AG04449 (cell line): ENCODE results near the gene CSTB.

ENCODE experiments used
- CTCF ChIA-PET: fragments of 350-600 bp; formaldehyde crosslinking; extraction: SDS; loops from one replicate; lab custom pipeline; 2021; ENCODE audit warnings: antibody characterized with exemption; lab: Yijun Ruan, JAX
- POLR2A ChIA-PET: fragments of 400-600, 350-600 bp; formaldehyde crosslinking; extraction: SDS; loops from one replicate; lab custom pipeline; 2020; ENCODE audit warnings: antibody characterized with exemption, inconsistent platforms; lab: Yijun Ruan, JAX
- DNase-seq: peaks from one replicate; pipeline ENCODE4 v3.0.0-alpha.2; 2010; ENCODE audit warnings: low read depth, low spot score
- H3K4me3 ChIP-seq: 2 replicates; pipeline ENCODE4 v1.5.1; 2011; ENCODE audit warnings: low read depth, mild to moderate bottlenecking, control low read depth, low read length
- CTCF ChIP-seq: IDR thresholded peaks from one replicate; pipeline ENCODE4 v1.5.1; 2011; ENCODE audit warnings: mild to moderate bottlenecking, moderate library complexity, low read length, control low read depth, inconsistent platforms; ENCODE audit not compliant: insufficient read depth; ENCODE audit errors: missing control alignments

CSTB gene

GRCh38 chr21:43745772-43746517 lies 30.2 kb downstream of the CSTB start:
- no peak for TF ChIP-seq CTCF
- CTCF ChIA-PET: interaction anchor here (1.0 kb wide), 1 partner anchor 11 kb away, joined by 3 read pairs; no protein-coding TSS in a partner anchor
- no peak overlapping the region for H3K4me3 ChIP-seq
- DNase-seq: no peak
- POLR2A ChIA-PET: no interaction called here

- ChIA-PET CTCF (interaction anchor here (1.0 kb wide), 1 partner anchor 15 kb away, joined by 4 read pairs; no protein-coding TSS in a partner anchor), POLR2A (no interaction called here)
These were observed 31.4 kb downstream of the CSTB start for GRCh38 chr21:43744725-43745124.

GRCh38 chr21:43743947-43744346 lies 32.2 kb downstream of the CSTB start:
- no peak overlapping the region for H3K4me3 ChIP-seq
- ChIA-PET POLR2A (no interaction called here), CTCF (no interaction called here)
- DNase-seq: no peak
- TF ChIP-seq CTCF: no peak

More at GRCh38 chr21:43744725-43745124, 31.4 kb downstream of the CSTB start:
- TF ChIP-seq CTCF: no peak
- no peak for DNase-seq
- no peak overlapping the region for H3K4me3 ChIP-seq

GRCh38 chr21:43741423-43742096 lies 34.5 kb downstream of the CSTB start:
- H3K4me3 ChIP-seq: no peak overlapping the region
- ChIA-PET POLR2A (interaction anchor here (0.6 to 0.7 kb wide), 2 partner anchors 143 to 301 kb away, joined by 3 read pairs; no protein-coding TSS in a partner anchor), CTCF (no interaction called here)
- TF ChIP-seq CTCF: no peak
- no peak for DNase-seq

GRCh38 chr21:43740497-43741156 lies 35.5 kb downstream of the CSTB start:
- no peak overlapping the region for H3K4me3 ChIP-seq
- ChIA-PET CTCF (interaction anchor here (1.0 kb wide), 1 partner anchor 49 kb away, joined by 5 read pairs; the partner anchor contains the start of gene RRP1), POLR2A (interaction anchor here (0.6 kb wide), 1 partner anchor 142 kb away, joined by 3 read pairs; no protein-coding TSS in a partner anchor)
- TF ChIP-seq CTCF: no peak
- DNase-seq: no peak
